GM12801 (cell line): ENCODE measurements around the gene FYB2.

Experiments
- CTCF ChIP-seq: IDR thresholded peaks from one replicate; pipeline ENCODE4 v1.5.1; 2011; ENCODE audit warnings: control low read depth; ENCODE audit not compliant: insufficient read length; ENCODE audit errors: extremely low read depth

Gene FYB2

GRCh38 chr1:56845343-56845742, 26.1 kb upstream of the FYB2 start:
- TF ChIP-seq CTCF, result no peak

- no peak for TF ChIP-seq CTCF
These were observed 25.4 kb upstream of the FYB2 start for GRCh38 chr1:56844545-56845136.

- TF ChIP-seq CTCF, result no peak
These were observed 24.3 kb upstream of the FYB2 start for GRCh38 chr1:56843544-56843943.

- no peak for TF ChIP-seq CTCF
These were observed 19.6 kb upstream of the FYB2 start for GRCh38 chr1:56838759-56839158.

GRCh38 chr1:56837244-56837939, 18.2 kb upstream of the FYB2 start:
- no peak for TF ChIP-seq CTCF

GRCh38 chr1:56836359-56836758, 17.2 kb upstream of the FYB2 start:
- no peak for TF ChIP-seq CTCF

GRCh38 chr1:56835657-56836056, 16.5 kb upstream of the FYB2 start:
- no peak for TF ChIP-seq CTCF
